HepG2 (cell line): ENCODE results near the gene KCNJ4.

Experiments
- BRCA1 ChIP-seq: sonication (generic); formaldehyde crosslinking; IDR thresholded peaks from 2 replicates; pipeline ENCODE4 v1.4.0; 2020; ENCODE audit warnings: missing genetic modification reagents
- CREB1 ChIP-seq, 2 experiments: fragments of 450-650 bp in 1 of 2; IDR thresholded peaks; 2 replicates each; pipeline ENCODE4 v1.6.1; 2016 to 2017; ENCODE audit warnings: control low read depth in 1 of 2, mild to moderate bottlenecking in 1 of 2, missing compliant biosample characterization in 1 of 2, missing genetic modification characterization in 1 of 2
- ELF4 ChIP-seq: sonication (generic); formaldehyde crosslinking; IDR thresholded peaks from 2 replicates; pipeline ENCODE4 v1.5.0; 2020; ENCODE audit warnings: missing genetic modification reagents, mild to moderate bottlenecking, moderate library complexity, borderline replicate concordance
- EP300 ChIP-seq, 3 experiments: sonication (generic) in 1 of 3; formaldehyde crosslinking in 1 of 3; IDR thresholded peaks; 2 replicates each; pipeline versions ENCODE4 v1.5.1 to v1.6.1; 2011 to 2020; ENCODE audit warnings: low read depth in 2 of 3, low read length in 2 of 3, borderline replicate concordance in 1 of 3, improper control_type of control experiment in 1 of 3, mild to moderate bottlenecking in 1 of 3, missing genetic modification reagents in 1 of 3, moderate library complexity in 1 of 3
- KDM1A ChIP-seq: IDR thresholded peaks from 2 replicates; pipeline ENCODE4 v1.6.1; 2016; ENCODE audit warnings: missing compliant biosample characterization
- NR3C1 ChIP-seq: sonication (generic); formaldehyde crosslinking; IDR thresholded peaks from 2 replicates; pipeline ENCODE4 v1.4.0; 2020; ENCODE audit warnings: missing genetic modification reagents
- POLR2AphosphoS5 ChIP-seq: IDR thresholded peaks from 2 replicates; pipeline ENCODE4 v1.6.1; 2012; ENCODE audit warnings: low read depth, low read length
- RFX3 ChIP-seq: IDR thresholded peaks from 2 replicates; pipeline ENCODE4 v1.6.1; 2016; ENCODE audit warnings: missing biosample characterization, missing genetic modification reagents
- TF ChIP-seq, protein P1 (sequence below): IDR thresholded peaks from 2 replicates; pipeline ENCODE4 v1.6.1; 2012; ENCODE audit warnings: inconsistent platforms
- TF ChIP-seq, protein P2 (sequence below): sonication (generic); formaldehyde crosslinking; IDR thresholded peaks from 2 replicates; pipeline ENCODE4 v1.4.0; 2020; ENCODE audit warnings: missing genetic modification reagents

DNA sequence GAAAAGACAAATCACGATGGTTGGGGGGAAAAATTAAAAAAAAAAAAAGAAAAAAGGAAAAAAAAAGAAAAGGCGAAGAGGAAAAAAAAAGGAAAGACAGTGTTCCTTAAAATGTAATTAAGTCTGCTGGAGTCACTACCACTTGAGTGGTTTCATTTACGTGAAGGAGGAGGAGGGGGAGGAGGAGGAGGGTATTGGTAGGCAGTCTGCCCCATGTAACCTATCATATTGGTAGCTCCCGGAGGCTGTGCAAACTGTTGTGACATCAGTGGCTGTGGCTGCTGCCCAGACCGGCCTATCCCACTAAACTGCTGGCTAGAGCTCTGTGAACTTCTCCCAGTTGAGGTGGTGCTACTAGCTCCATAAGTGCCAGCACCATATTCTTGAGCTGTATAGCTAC is 30.8 kb upstream of the KCNJ4 start:
- TF ChIP-seq, protein P1, sequence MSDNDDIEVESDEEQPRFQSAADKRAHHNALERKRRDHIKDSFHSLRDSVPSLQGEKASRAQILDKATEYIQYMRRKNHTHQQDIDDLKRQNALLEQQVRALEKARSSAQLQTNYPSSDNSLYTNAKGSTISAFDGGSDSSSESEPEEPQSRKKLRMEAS, result no peak
- TF ChIP-seq, protein P2, sequence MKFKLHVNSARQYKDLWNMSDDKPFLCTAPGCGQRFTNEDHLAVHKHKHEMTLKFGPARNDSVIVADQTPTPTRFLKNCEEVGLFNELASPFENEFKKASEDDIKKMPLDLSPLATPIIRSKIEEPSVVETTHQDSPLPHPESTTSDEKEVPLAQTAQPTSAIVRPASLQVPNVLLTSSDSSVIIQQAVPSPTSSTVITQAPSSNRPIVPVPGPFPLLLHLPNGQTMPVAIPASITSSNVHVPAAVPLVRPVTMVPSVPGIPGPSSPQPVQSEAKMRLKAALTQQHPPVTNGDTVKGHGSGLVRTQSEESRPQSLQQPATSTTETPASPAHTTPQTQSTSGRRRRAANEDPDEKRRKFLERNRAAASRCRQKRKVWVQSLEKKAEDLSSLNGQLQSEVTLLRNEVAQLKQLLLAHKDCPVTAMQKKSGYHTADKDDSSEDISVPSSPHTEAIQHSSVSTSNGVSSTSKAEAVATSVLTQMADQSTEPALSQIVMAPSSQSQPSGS (CRISPR knock-in tag), result no peak
- TF ChIP-seq ELF4 (CRISPR knock-in tag) (no peak), EP300 (IDR thresholded peaks at IDR 0.05; ENCODE audit: low read depth in 2 of 2, low read length in 2 of 2) (no peak), EP300 (CRISPR knock-in tag; IDR thresholded peaks at IDR 0.05; ENCODE audit: borderline replicate concordance) (no peak), NR3C1 (no peak), KDM1A (CRISPR knock-in tag) (no peak), POLR2AphosphoS5 (no peak), RFX3 (no peak), CREB1 (IDR thresholded peaks at IDR 0.05) (no peak), CREB1 (CRISPR knock-in tag; IDR thresholded peaks at IDR 0.05) (no peak), BRCA1 (CRISPR knock-in tag) (no peak)
